Esophagus muscularis mucosa (tissue), 3 donors: Measurements from ENCODE around the gene NFATC3.

ENCODE experiments used
- CTCF ChIP-seq, 3 experiments: fragments of 200-600 bp in 2 of 3; fragments of 450-650 bp in 1 of 3; sonication (generic) in 2 of 3; IDR thresholded peaks; one replicate each; pipeline ENCODE4 v1.5.1; 2017 to 2019; ENCODE audit warnings: antibody characterized with exemption in 3 of 3, mild to moderate bottlenecking in 2 of 3, moderate library complexity in 1 of 3
- POLR2A ChIP-seq: fragments of 450-650 bp; IDR thresholded peaks from one replicate; pipeline ENCODE4 v1.6.1; 2017; ENCODE audit warnings: antibody characterized with exemption, moderate library complexity, mild to moderate bottlenecking, low read depth
- POLR2AphosphoS5 ChIP-seq, 2 donors: sonication (generic); formaldehyde crosslinking; IDR thresholded peaks; one replicate each; pipeline ENCODE4 v1.6.1; 2017; ENCODE audit warnings: antibody characterized with exemption in 2 of 2

- TF ChIP-seq POLR2AphosphoS5 (IDR thresholded peaks at IDR 0.05) (no peak), CTCF (IDR thresholded peaks at IDR 0.05) (no peak), POLR2A (no peak)
Observed at GRCh38 chr16:68131813-68132706, 46.9 kb downstream of the NFATC3 start.
